ENCODE data around the gene SETDB2. TPM values are rescaled to one million over a fixed set of nuclear protein-coding genes. Genes with fewer than 3 reads are reported as not detected.

The SETDB2 gene
- total RNA-seq, 1 experiment from 2014 or later = 5.2 TPM

DNA sequence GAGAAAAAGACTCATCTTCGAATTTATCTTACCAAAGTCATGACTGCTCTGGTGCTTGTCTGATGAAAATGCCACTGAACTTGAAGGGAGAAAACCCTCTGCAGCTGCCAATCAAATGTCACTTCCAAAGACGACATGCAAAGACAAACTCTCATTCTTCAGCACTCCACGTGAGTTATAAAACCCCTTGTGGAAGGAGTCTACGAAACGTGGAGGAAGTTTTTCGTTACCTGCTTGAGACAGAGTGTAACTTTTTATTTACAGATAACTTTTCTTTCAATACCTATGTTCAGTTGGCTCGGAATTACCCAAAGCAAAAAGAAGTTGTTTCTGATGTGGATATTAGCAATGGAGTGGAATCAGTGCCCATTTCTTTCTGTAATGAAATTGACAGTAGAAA, 32.5 kb downstream of the SETDB2 start (continued):
- TF ChIP-seq MAX (IDR thresholded peaks at IDR 0.05) = no peak
- no peak for TF ChIP-seq ZFX (IDR thresholded peaks at IDR 0.05)
- no peak for TF ChIP-seq REST (IDR thresholded peaks at IDR 0.05; ENCODE audit: low read depth)
- TF ChIP-seq POLR2AphosphoS5 (IDR thresholded peaks at IDR 0.05; ENCODE audit: low read depth, low read length) = no peak
- no peak for TF ChIP-seq CBX3 (IDR thresholded peaks at IDR 0.05; ENCODE audit: low read depth)
- TF ChIP-seq ELF1 (IDR thresholded peaks at IDR 0.05; ENCODE audit: borderline replicate concordance, low read depth) = no peak
- no peak for TF ChIP-seq FOSL1 (IDR thresholded peaks at IDR 0.05; ENCODE audit: low read depth)

GRCh38 chr13:49481788-49482187, 37.7 kb downstream of the SETDB2 start:
- Histone ChIP-seq H3K36me3 (ENCODE audit: control insufficient read depth in 1 of 2, insufficient read depth in 2 of 2, low read length in 2 of 2) (no peaks in the 10 kb centered on the region), H3K4me2 (ENCODE audit: low read length) (no peak overlapping the region), H3K27me3 (ENCODE audit: insufficient read depth, low read length) (no peaks in the 10 kb centered on the region), H3K4me3 (replicated peaks in 1 of 2; ENCODE audit: low read depth in 1 of 2, low read length in 2 of 2) (no peak overlapping the region), H3K27ac (ENCODE audit: low read depth, low read length) (no peak overlapping the region), H3K4me1 (ENCODE audit: control insufficient read depth in 1 of 2, insufficient read depth in 2 of 2, low read length in 2 of 2) (no peaks in the 10 kb centered on the region), H3K79me2 (ENCODE audit: insufficient read depth, low read length) (no peaks in the 10 kb centered on the region), H3K9ac (ENCODE audit: low read length) (no peak overlapping the region), H2AFZ (ENCODE audit: low read depth, low read length, poor library complexity, severe bottlenecking) (no peak overlapping the region), H3K9me3 (ENCODE audit: control insufficient read depth in 1 of 2, insufficient read depth in 1 of 2, low read depth in 1 of 2, low read length in 2 of 2) (no peaks in the 10 kb centered on the region), H3K9me2 (ENCODE audit: insufficient read depth) (no peaks in the 10 kb centered on the region), H4K20me1 (ENCODE audit: insufficient read depth) (no peaks in the 10 kb centered on the region)
- RAD21 ChIA-PET (ENCODE audit: low non-redundant PET in 1 of 2, low total read pairs in 2 of 2, uncharacterized antibody in 2 of 2, unreplicated experiment in 2 of 2) = no interaction called here
- no peak for DNase-seq (ENCODE audit: low read depth, low spot score)
- POLR2A ChIA-PET = no interaction called here
- ATAC-seq = no peak
- no peak for TF ChIP-seq REST (IDR thresholded peaks at IDR 0.05; ENCODE audit: low read depth)
- no peak for TF ChIP-seq ZBTB33 (IDR thresholded peaks at IDR 0.05; ENCODE audit: extremely low read depth, insufficient replicate concordance, low read length)
- TF ChIP-seq POLR2AphosphoS5 (IDR thresholded peaks at IDR 0.05; ENCODE audit: low read depth, low read length) = no peak
- TF ChIP-seq EZH2 (IDR thresholded peaks at IDR 0.05) = no peak
- TF ChIP-seq EZH2phosphoT487 (IDR thresholded peaks at IDR 0.05; ENCODE audit: borderline replicate concordance) = no peak
- CTCF ChIA-PET = no interaction called here
- intact Hi-C loops (cut with micrococcal nuclease) = no loop called here
- BruUV-seq (replicated peaks) = no TSS peak
